ENCODE measurements around the gene TUBGCP6.

TUBGCP6 gene, protein sequence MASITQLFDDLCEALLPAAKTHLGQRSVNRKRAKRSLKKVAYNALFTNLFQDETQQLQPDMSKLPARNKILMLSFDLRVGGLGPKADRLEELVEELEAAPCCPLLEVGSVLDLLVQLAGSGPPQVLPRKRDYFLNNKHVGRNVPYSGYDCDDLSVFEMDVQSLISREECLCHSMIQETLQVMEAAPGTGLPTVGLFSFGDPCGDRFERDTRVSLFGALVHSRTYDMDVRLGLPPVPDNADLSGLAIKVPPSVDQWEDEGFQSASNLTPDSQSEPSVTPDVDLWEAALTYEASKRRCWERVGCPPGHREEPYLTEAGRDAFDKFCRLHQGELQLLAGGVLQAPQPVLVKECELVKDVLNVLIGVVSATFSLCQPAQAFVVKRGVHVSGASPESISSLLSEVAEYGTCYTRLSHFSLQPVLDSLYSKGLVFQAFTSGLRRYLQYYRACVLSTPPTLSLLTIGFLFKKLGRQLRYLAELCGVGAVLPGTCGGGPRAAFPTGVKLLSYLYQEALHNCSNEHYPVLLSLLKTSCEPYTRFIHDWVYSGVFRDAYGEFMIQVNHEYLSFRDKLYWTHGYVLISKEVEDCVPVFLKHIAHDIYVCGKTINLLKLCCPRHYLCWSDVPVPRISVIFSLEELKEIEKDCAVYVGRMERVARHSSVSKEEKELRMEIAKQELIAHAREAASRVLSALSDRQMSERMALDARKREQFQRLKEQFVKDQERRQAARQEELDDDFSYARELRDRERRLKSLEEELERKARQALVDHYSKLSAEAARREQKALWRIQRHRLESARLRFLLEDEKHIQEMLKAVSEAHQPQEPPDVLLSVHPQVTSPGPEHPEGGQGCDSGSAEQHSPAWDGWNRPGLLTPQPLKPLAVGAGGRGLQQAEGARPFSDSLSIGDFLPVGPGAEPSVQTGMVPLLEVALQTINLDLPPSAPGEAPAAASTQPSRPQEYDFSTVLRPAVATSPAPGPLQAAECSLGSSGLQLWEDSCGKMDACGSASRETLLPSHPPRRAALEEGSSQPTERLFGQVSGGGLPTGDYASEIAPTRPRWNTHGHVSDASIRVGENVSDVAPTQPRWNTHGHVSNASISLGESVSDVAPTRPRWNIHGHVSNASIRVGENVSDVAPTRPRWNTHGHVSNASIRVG (N-terminal part only)

DNA sequence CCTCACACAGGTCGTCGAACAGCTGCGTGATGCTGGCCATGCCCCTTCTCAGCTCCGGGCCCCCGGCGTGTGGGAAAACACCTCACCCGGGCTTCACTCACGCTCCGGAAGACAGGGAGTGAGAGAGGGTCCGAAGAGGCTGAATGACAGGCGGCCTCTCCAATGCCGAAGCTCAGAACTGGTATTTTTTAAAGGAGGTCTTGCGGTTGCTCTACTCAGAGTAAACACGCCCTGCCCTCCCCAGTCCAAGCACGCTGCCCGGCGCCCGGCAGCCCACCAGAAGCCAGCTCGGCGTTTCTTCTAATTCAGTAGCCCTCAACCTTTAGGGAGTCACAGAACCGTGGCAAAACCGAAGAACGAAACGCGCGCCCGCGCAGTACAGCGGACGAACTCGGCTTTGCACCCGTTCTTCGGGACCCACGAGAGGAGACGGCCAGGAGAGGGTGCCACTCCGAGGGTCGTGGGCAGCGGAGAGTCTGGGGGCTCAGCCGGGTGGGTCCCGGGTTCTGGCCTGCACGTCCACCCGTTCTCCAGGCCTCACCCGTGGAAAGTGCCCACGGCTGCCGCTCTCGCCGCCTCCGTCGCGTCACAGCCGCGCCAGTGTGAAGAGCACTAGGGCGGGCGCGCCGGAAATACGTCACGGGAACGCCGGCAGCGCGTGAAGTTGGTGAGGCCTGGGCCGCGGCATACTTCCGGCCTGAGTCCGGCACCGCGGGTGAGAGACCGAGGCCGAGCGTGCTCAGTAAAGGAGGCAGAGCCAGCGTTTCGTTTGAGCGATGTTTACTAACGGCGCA, at the start of gene TUBGCP6:
TUBGCP6 (minus strand) TSS at position 604 of the 794 bp plus-strand sequence; CDS start at position 40, 564 bp downstream.
- peak; percentile 95 for DNase-seq (ENCODE audit: low read depth)
- TF ChIP-seq, protein P1, sequence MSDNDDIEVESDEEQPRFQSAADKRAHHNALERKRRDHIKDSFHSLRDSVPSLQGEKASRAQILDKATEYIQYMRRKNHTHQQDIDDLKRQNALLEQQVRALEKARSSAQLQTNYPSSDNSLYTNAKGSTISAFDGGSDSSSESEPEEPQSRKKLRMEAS (IDR thresholded peaks at IDR 0.05; ENCODE audit: low read depth, low read length), result peak; percentile 59
- peak; percentile 58 for TF ChIP-seq POLR2A (IDR thresholded peaks at IDR 0.05; ENCODE audit: extremely low read depth, insufficient read length)
- peak; percentile 82; the same call in 1 of the 2 replicates for TF ChIP-seq MYC (IDR thresholded peaks at IDR 0.05; ENCODE audit: low read depth, low read length)
- TF ChIP-seq, protein P2, sequence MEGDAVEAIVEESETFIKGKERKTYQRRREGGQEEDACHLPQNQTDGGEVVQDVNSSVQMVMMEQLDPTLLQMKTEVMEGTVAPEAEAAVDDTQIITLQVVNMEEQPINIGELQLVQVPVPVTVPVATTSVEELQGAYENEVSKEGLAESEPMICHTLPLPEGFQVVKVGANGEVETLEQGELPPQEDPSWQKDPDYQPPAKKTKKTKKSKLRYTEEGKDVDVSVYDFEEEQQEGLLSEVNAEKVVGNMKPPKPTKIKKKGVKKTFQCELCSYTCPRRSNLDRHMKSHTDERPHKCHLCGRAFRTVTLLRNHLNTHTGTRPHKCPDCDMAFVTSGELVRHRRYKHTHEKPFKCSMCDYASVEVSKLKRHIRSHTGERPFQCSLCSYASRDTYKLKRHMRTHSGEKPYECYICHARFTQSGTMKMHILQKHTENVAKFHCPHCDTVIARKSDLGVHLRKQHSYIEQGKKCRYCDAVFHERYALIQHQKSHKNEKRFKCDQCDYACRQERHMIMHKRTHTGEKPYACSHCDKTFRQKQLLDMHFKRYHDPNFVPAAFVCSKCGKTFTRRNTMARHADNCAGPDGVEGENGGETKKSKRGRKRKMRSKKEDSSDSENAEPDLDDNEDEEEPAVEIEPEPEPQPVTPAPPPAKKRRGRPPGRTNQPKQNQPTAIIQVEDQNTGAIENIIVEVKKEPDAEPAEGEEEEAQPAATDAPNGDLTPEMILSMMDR (IDR thresholded peaks at IDR 0.05; ENCODE audit: low read depth, low read length), result no peak
- peak within 1 kb of the TSS; percentile 89 for H3K4me3 ChIP-seq (ENCODE audit: low read depth, low read length)

DNA sequence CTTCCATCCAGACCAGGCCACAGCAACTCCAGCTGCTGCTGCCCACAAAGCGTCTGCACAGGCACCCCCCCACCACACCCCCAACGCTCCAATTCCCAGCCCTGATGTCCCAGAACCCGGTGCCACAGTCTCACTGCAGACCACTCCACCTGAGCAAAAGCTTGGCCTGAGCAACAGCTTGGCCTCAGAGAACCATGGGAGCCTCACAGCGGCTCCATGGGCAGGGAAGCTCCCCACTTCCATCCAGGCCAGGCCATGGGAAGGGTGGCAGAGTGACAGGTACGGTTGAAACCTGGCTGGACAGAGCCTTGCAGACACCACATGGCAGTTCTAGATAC, 49.5 kb upstream of the TUBGCP6 start:
- DNase-seq (ENCODE audit: low read depth), result no peak
- TF ChIP-seq POLR2A (IDR thresholded peaks at IDR 0.05; ENCODE audit: extremely low read depth, insufficient read length) (no peak), MYC (IDR thresholded peaks at IDR 0.05; ENCODE audit: low read depth, low read length) (no peak)
- TF ChIP-seq, protein P1 (IDR thresholded peaks at IDR 0.05; ENCODE audit: low read depth, low read length), result no peak
- TF ChIP-seq, protein P2 (IDR thresholded peaks at IDR 0.05; ENCODE audit: low read depth, low read length), result no peak
- no peak overlapping the region for H3K4me3 ChIP-seq (ENCODE audit: low read depth, low read length)

DNA sequence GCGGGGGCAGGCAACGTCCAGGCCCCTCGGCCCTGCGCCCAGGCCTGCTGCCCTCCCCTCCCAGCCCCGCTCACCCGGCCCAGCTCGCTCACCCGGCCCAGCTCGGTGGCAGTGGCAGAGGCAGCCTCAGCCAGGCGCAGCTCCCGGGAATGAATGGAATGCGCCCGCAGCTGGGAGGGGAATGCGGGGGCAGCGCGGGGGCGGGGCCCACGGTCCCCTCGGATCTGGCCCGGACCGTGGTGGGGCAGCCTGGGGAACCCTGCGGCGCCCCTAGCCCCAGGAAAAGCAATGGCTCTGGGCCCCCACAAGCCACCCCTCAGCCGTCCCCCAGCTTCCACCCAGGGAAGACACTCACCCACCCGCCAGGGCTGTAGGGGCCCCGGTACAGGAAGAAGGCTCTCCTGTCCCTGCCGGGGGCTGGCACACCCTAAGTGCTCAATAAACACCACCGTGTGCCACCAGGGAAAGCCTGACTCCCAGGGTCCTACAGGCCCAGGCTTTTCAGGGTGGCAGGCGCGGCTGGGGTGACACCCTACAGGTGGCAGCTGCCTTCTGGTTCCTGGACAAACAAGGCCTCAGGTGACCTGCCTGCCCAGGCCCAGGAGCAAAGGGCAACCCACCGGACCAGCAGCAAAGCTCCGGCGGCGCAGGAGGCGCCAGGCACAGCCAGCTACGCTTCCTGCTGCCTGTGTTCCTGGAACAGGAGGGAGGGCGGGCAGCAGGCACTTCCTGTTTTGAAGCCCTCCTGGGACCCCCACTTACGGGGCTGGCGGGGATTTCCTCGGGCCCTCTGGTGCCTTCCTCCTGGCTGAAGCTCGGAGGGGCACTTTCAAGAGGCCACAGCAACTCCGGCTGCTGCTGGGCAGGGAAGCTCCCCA, 48.9 kb upstream of the TUBGCP6 start:
- no peak overlapping the region for H3K4me3 ChIP-seq (ENCODE audit: low read depth, low read length)
- DNase-seq (ENCODE audit: low read depth), result peak; percentile 59
- no peak for TF ChIP-seq MYC (IDR thresholded peaks at IDR 0.05; ENCODE audit: low read depth, low read length)
- no peak for TF ChIP-seq POLR2A (IDR thresholded peaks at IDR 0.05; ENCODE audit: extremely low read depth, insufficient read length)
- TF ChIP-seq, protein P2 (IDR thresholded peaks at IDR 0.05; ENCODE audit: low read depth, low read length), result no peak
- TF ChIP-seq, protein P1 (IDR thresholded peaks at IDR 0.05; ENCODE audit: low read depth, low read length), result no peak

DNA sequence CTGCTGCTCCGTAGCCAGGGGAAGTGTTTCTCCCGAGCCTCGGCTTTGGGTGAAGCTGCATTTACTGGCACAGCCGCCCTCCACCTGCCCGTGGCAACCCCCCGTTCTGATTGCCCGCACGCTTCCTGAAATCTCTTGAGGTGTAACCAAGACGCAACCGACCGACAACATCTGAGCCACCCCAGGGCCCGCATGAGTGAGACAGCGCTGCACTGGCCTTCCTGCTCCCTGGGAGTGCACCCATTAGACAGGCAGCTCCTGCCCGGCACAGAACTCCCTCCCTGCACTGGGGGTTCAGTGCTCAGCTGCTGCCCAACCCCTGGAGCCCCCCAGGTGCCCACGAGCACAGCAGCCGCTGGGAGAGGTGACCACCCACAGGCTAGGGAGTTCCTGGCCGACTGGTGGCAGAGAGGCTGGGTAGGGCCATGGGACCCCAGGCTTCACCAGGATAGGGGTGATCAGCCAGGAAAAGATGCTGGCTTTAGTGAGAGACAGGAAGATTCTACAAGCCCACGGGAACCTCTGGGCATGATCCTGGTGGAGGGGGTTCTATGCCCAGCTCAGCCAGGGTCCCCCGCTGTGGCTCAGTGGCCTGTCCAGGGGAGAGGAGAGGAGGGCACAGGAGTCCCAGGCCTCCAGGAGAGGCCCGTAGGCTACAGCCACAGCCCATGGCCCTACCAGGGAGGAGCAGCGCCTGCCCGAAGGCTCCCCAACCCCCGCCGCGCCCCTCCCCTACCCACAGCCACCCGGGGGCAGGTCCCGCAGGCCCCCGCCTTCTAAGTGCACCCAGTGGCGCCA, 48.0 kb upstream of the TUBGCP6 start:
- no peak for DNase-seq (ENCODE audit: low read depth)
- H3K4me3 ChIP-seq (ENCODE audit: low read depth, low read length), result no peak overlapping the region
- TF ChIP-seq, protein P1 (IDR thresholded peaks at IDR 0.05; ENCODE audit: low read depth, low read length), result no peak
- TF ChIP-seq, protein P2 (IDR thresholded peaks at IDR 0.05; ENCODE audit: low read depth, low read length), result no peak
- no peak for TF ChIP-seq MYC (IDR thresholded peaks at IDR 0.05; ENCODE audit: low read depth, low read length)
- no peak for TF ChIP-seq POLR2A (IDR thresholded peaks at IDR 0.05; ENCODE audit: extremely low read depth, insufficient read length)
